ENCODE data around the gene ACLY. TPM values are rescaled to one million over a fixed set of nuclear protein-coding genes. Genes with fewer than 3 reads are reported as not detected.

Gene ACLY
- total RNA-seq, 1 donor from 2014 or later: 326 TPM

GRCh38 chr17:41825175-41825845 lies 93.4 kb downstream of the ACLY start:
- H3K9ac ChIP-seq (ENCODE audit: low read length): no peak overlapping the region
- H3K4me3 Mint-ChIP-seq (ENCODE audit: unreplicated experiment): peak overlapping the region; percentile 27
- no peaks in the 10 kb centered on the region for H3K9me3 Mint-ChIP-seq (ENCODE audit: unreplicated experiment)
- FAIRE-seq: no peak
- H3K36me3 Mint-ChIP-seq (ENCODE audit: low read depth, unreplicated experiment): peaks cover 6% of the 10 kb centered on the region
- H3K9me3 ChIP-seq (ENCODE audit: insufficient read depth, low read depth, low read length): no peaks in the 10 kb centered on the region
- H3K79me2 ChIP-seq (ENCODE audit: insufficient read depth, low read length): no peaks in the 10 kb centered on the region
- no peak overlapping the region for H3K4me3 ChIP-seq (ENCODE audit: insufficient read depth, low read depth, low read length)
- no peaks in the 10 kb centered on the region for H3K4me1 ChIP-seq (ENCODE audit: insufficient read depth, low read length)
- H3K27ac Mint-ChIP-seq (ENCODE audit: unreplicated experiment): no peak overlapping the region
- peaks cover 18% of the 10 kb centered on the region for H3K36me3 ChIP-seq (ENCODE audit: insufficient read depth, low read length)
- H2AFZ ChIP-seq (ENCODE audit: low read depth, low read length): no peak overlapping the region
- no peak overlapping the region for H3K27ac ChIP-seq (ENCODE audit: low read depth, low read length)
- DNase-seq (ENCODE audit: low read depth): no peak
- TF ChIP-seq CTCF (IDR thresholded peaks at IDR 0.05; ENCODE audit: insufficient read depth, low read depth, low read length): no peak
- no peak for TF ChIP-seq EZH2 (IDR thresholded peaks at IDR 0.05; ENCODE audit: insufficient read depth, low read length)
- no peaks in the 10 kb centered on the region for H3K4me1 Mint-ChIP-seq (ENCODE audit: low read depth, unreplicated experiment)
- H4K20me1 ChIP-seq (ENCODE audit: insufficient read depth, low read length): peaks cover 28% of the 10 kb centered on the region
- H3K27me3 ChIP-seq (ENCODE audit: insufficient read depth, low read length): no peaks in the 10 kb centered on the region
- H3K4me2 ChIP-seq (ENCODE audit: low read length): no peak overlapping the region
- no peaks in the 10 kb centered on the region for H3K27me3 Mint-ChIP-seq (ENCODE audit: low read depth, unreplicated experiment)

- Mint-ChIP-seq H3K9me3 (ENCODE audit: unreplicated experiment) (no peaks in the 10 kb centered on the region), H3K4me3 (ENCODE audit: unreplicated experiment) (no peak overlapping the region), H3K27me3 (ENCODE audit: low read depth, unreplicated experiment) (no peaks in the 10 kb centered on the region), H3K27ac (ENCODE audit: unreplicated experiment) (peak overlapping the region; percentile 34), H3K36me3 (ENCODE audit: low read depth, unreplicated experiment) (peaks cover 3% of the 10 kb centered on the region), H3K4me1 (ENCODE audit: low read depth, unreplicated experiment) (no peaks in the 10 kb centered on the region)
- no peaks in the 10 kb centered on the region for H3K79me2 ChIP-seq (ENCODE audit: insufficient read depth, low read length)
- H3K27ac ChIP-seq (ENCODE audit: low read depth, low read length): no peak overlapping the region
- peaks cover 15% of the 10 kb centered on the region for H3K36me3 ChIP-seq (ENCODE audit: insufficient read depth, low read length)
- no peak overlapping the region for H3K4me2 ChIP-seq (ENCODE audit: low read length)
- no peaks in the 10 kb centered on the region for H3K27me3 ChIP-seq (ENCODE audit: insufficient read depth, low read length)
- H3K4me1 ChIP-seq (ENCODE audit: insufficient read depth, low read length): no peaks in the 10 kb centered on the region
- no peak overlapping the region for H2AFZ ChIP-seq (ENCODE audit: low read depth, low read length)
- H3K9ac ChIP-seq (ENCODE audit: low read length): no peak overlapping the region
- H3K4me3 ChIP-seq (ENCODE audit: insufficient read depth, low read depth, low read length): no peak overlapping the region
- H3K9me3 ChIP-seq (ENCODE audit: insufficient read depth, low read depth, low read length): no peaks in the 10 kb centered on the region
- H4K20me1 ChIP-seq (ENCODE audit: insufficient read depth, low read length): peaks cover 41% of the 10 kb centered on the region
- DNase-seq (ENCODE audit: low read depth) (no peak), FAIRE-seq (no peak)
- TF ChIP-seq EZH2 (IDR thresholded peaks at IDR 0.05; ENCODE audit: insufficient read depth, low read length) (no peak), CTCF (IDR thresholded peaks at IDR 0.05; ENCODE audit: insufficient read depth, low read depth, low read length) (no peak)
Measured at GRCh38 chr17:41824086-41824485, 94.7 kb downstream of the ACLY start.

- no peak overlapping the region for H3K9ac ChIP-seq (ENCODE audit: low read length)
- peaks cover 3% of the 10 kb centered on the region for H3K36me3 Mint-ChIP-seq (ENCODE audit: low read depth, unreplicated experiment)
- no peak for FAIRE-seq
- no peak overlapping the region for H3K27ac ChIP-seq (ENCODE audit: low read depth, low read length)
- no peak overlapping the region for H3K4me2 ChIP-seq (ENCODE audit: low read length)
- H3K27me3 ChIP-seq (ENCODE audit: insufficient read depth, low read length): no peaks in the 10 kb centered on the region
- H3K27me3 Mint-ChIP-seq (ENCODE audit: low read depth, unreplicated experiment): no peaks in the 10 kb centered on the region
- peak overlapping the region; percentile 20 for H3K4me3 Mint-ChIP-seq (ENCODE audit: unreplicated experiment)
- DNase-seq (ENCODE audit: low read depth): no peak
- no peak for TF ChIP-seq CTCF (IDR thresholded peaks at IDR 0.05; ENCODE audit: insufficient read depth, low read depth, low read length)
- no peak for TF ChIP-seq EZH2 (IDR thresholded peaks at IDR 0.05; ENCODE audit: insufficient read depth, low read length)
- H2AFZ ChIP-seq (ENCODE audit: low read depth, low read length): no peak overlapping the region
- H3K4me1 ChIP-seq (ENCODE audit: insufficient read depth, low read length): no peaks in the 10 kb centered on the region
- H4K20me1 ChIP-seq (ENCODE audit: insufficient read depth, low read length): peaks cover 44% of the 10 kb centered on the region
- H3K79me2 ChIP-seq (ENCODE audit: insufficient read depth, low read length): no peaks in the 10 kb centered on the region
- H3K27ac Mint-ChIP-seq (ENCODE audit: unreplicated experiment): no peak overlapping the region
- H3K4me1 Mint-ChIP-seq (ENCODE audit: low read depth, unreplicated experiment): no peaks in the 10 kb centered on the region
- peaks cover 15% of the 10 kb centered on the region for H3K36me3 ChIP-seq (ENCODE audit: insufficient read depth, low read length)
- no peaks in the 10 kb centered on the region for H3K9me3 Mint-ChIP-seq (ENCODE audit: unreplicated experiment)
- no peak overlapping the region for H3K4me3 ChIP-seq (ENCODE audit: insufficient read depth, low read depth, low read length)
- H3K9me3 ChIP-seq (ENCODE audit: insufficient read depth, low read depth, low read length): no peaks in the 10 kb centered on the region
Measured at GRCh38 chr17:41823580-41823979, 95.2 kb downstream of the ACLY start.

Data from astrocyte (in vitro differentiated cells and primary cell).